ENCODE data around the gene METAP2.

Gene METAP2

GRCh38 chr12:95549392-95550084 lies 75.6 kb downstream of the METAP2 start:
- H3K4me1 ChIP-seq (ENCODE audit: insufficient read depth, low read length, severe bottlenecking) = no peaks in the 10 kb centered on the region
- peaks cover 7% of the 10 kb centered on the region; the same call in 1 of the 2 replicates for H3K9me3 ChIP-seq (ENCODE audit: low read length)
- no peak overlapping the region for H2AFZ ChIP-seq (ENCODE audit: low read length)
- no peak overlapping the region for H3K4me2 ChIP-seq (ENCODE audit: low read length)
- no peak overlapping the region for H3K4me3 ChIP-seq (ENCODE audit: low read depth, low read length, poor library complexity, severe bottlenecking)
- no peaks in the 10 kb centered on the region for H3F3A ChIP-seq (ENCODE audit: insufficient read depth, low read length)
- H3K9me2 ChIP-seq (ENCODE audit: low read depth, low read length) = no peaks in the 10 kb centered on the region
- TF ChIP-seq CTCF (IDR thresholded peaks at IDR 0.05; ENCODE audit: low read length) = no peak
- TF ChIP-seq EZH2 (IDR thresholded peaks at IDR 0.05; ENCODE audit: borderline replicate concordance, low read length) = no peak
- H3K9ac ChIP-seq (ENCODE audit: low read length) = no peak overlapping the region
- no peak overlapping the region for H3K27ac ChIP-seq (ENCODE audit: low read depth, low read length, poor library complexity, severe bottlenecking)
- peaks cover 14% of the 10 kb centered on the region; the same call in 1 of the 2 replicates for H3K27me3 ChIP-seq (ENCODE audit: insufficient read depth, low read length)
- no peaks in the 10 kb centered on the region for H4K20me1 ChIP-seq (ENCODE audit: insufficient read depth, low read length)
- H3K79me2 ChIP-seq (ENCODE audit: insufficient read depth, low read length) = no peaks in the 10 kb centered on the region
- H3K36me3 ChIP-seq (ENCODE audit: insufficient read depth, low read length) = no peaks in the 10 kb centered on the region; the same call in 1 of the 2 replicates

- TF ChIP-seq EZH2 (IDR thresholded peaks at IDR 0.05; ENCODE audit: borderline replicate concordance, low read length) (no peak), CTCF (IDR thresholded peaks at IDR 0.05; ENCODE audit: low read length) (no peak)
- no peak within 1 kb of the TSS for H2AFZ ChIP-seq (ENCODE audit: low read length)
- no peaks in the 10 kb centered on the region; the same call in 1 of the 2 replicates for H3K36me3 ChIP-seq (ENCODE audit: insufficient read depth, low read length)
- no peak within 1 kb of the TSS for H3K4me3 ChIP-seq (ENCODE audit: low read depth, low read length, poor library complexity, severe bottlenecking)
- peaks cover 7% of the 10 kb centered on the region; the same call in 1 of the 2 replicates for H3K9me3 ChIP-seq (ENCODE audit: low read length)
- no peak within 1 kb of the TSS for H3K9ac ChIP-seq (ENCODE audit: low read length)
- H3K4me2 ChIP-seq (ENCODE audit: low read length) = no peak within 1 kb of the TSS
- no peaks in the 10 kb centered on the region for H3K4me1 ChIP-seq (ENCODE audit: insufficient read depth, low read length, severe bottlenecking)
- no peaks in the 10 kb centered on the region for H4K20me1 ChIP-seq (ENCODE audit: insufficient read depth, low read length)
- H3K79me2 ChIP-seq (ENCODE audit: insufficient read depth, low read length) = no peaks in the 10 kb centered on the region
- no peak within 1 kb of the TSS for H3K27ac ChIP-seq (ENCODE audit: low read depth, low read length, poor library complexity, severe bottlenecking)
- no peaks in the 10 kb centered on the region for H3F3A ChIP-seq (ENCODE audit: insufficient read depth, low read length)
- H3K9me2 ChIP-seq (ENCODE audit: low read depth, low read length) = no peaks in the 10 kb centered on the region
- H3K27me3 ChIP-seq (ENCODE audit: insufficient read depth, low read length) = peaks cover 14% of the 10 kb centered on the region; the same call in 1 of the 2 replicates
Measured at GRCh38 chr12:95551305-95551704, 77.4 kb downstream of the METAP2 start, which contains the start of gene USP44. Gene USP44, minus strand, starts transcription at chr12:95551476. Its CDS starts 17,220 bp downstream, at chr12:95534256.

- no peak overlapping the region for H3K4me2 ChIP-seq (ENCODE audit: low read length)
Measured at GRCh38 chr12:95551913-95552516, 78.1 kb downstream of the METAP2 start.

More at GRCh38 chr12:95551913-95552516, 78.1 kb downstream of the METAP2 start:
- peaks cover 7% of the 10 kb centered on the region; the same call in 1 of the 2 replicates for H3K9me3 ChIP-seq (ENCODE audit: low read length)
- H2AFZ ChIP-seq (ENCODE audit: low read length) = no peak overlapping the region
- H3F3A ChIP-seq (ENCODE audit: insufficient read depth, low read length) = no peaks in the 10 kb centered on the region
- no peaks in the 10 kb centered on the region for H4K20me1 ChIP-seq (ENCODE audit: insufficient read depth, low read length)
- H3K9me2 ChIP-seq (ENCODE audit: low read depth, low read length) = no peaks in the 10 kb centered on the region
- no peak for TF ChIP-seq EZH2 (IDR thresholded peaks at IDR 0.05; ENCODE audit: borderline replicate concordance, low read length)
- TF ChIP-seq CTCF (IDR thresholded peaks at IDR 0.05; ENCODE audit: low read length) = no peak
- H3K79me2 ChIP-seq (ENCODE audit: insufficient read depth, low read length) = no peaks in the 10 kb centered on the region
- H3K36me3 ChIP-seq (ENCODE audit: insufficient read depth, low read length) = no peaks in the 10 kb centered on the region; the same call in 1 of the 2 replicates
- peaks cover 14% of the 10 kb centered on the region; the same call in 1 of the 2 replicates for H3K27me3 ChIP-seq (ENCODE audit: insufficient read depth, low read length)
- no peaks in the 10 kb centered on the region for H3K4me1 ChIP-seq (ENCODE audit: insufficient read depth, low read length, severe bottlenecking)
- H3K27ac ChIP-seq (ENCODE audit: low read depth, low read length, poor library complexity, severe bottlenecking) = no peak overlapping the region
- H3K9ac ChIP-seq (ENCODE audit: low read length) = no peak overlapping the region
- H3K4me3 ChIP-seq (ENCODE audit: low read depth, low read length, poor library complexity, severe bottlenecking) = no peak overlapping the region
